HG02678 (cell line): ENCODE results near the gene ZRSR2.

ENCODE experiments used
- ATAC-seq: cut with Tn5 transposase; IDR thresholded peaks from one replicate; pipeline ENCODE4 v1.9.1; 2021; ENCODE audit warnings: mild to moderate bottlenecking, moderate library complexity; ENCODE audit not compliant: unreplicated experiment

The ZRSR2 gene

GRCh38 chrX:15848576-15848975, 58.3 kb downstream of the ZRSR2 start:
- ATAC-seq: no peak

- no peak for ATAC-seq
Observed at GRCh38 chrX:15849555-15849954, 59.3 kb downstream of the ZRSR2 start.

GRCh38 chrX:15853586-15854079, 63.3 kb downstream of the ZRSR2 start:
- no peak for ATAC-seq

GRCh38 chrX:15854080-15854655, 63.9 kb downstream of the ZRSR2 start:
- ATAC-seq: peak; percentile 34

GRCh38 chrX:15854712-15855567, 64.7 kb downstream of the ZRSR2 start, which contains the start of gene AP1S2:
Gene AP1S2 (minus strand): TSS chrX:15854813. CDS start chrX:15852524, 2,289 bp downstream.
- ATAC-seq: peak; percentile 94

GRCh38 chrX:15855568-15856221, 65.4 kb downstream of the ZRSR2 start:
- ATAC-seq: no peak

GRCh38 chrX:15856222-15856587, 65.9 kb downstream of the ZRSR2 start:
- no peak for ATAC-seq

GRCh38 chrX:15856636-15857035, 66.4 kb downstream of the ZRSR2 start:
- no peak for ATAC-seq

GRCh38 chrX:15858051-15858450, 67.8 kb downstream of the ZRSR2 start:
- ATAC-seq: no peak

- no peak for ATAC-seq
Observed at GRCh38 chrX:15860921-15861320, 70.6 kb downstream of the ZRSR2 start.

GRCh38 chrX:15864023-15864422, 73.7 kb downstream of the ZRSR2 start:
- no peak for ATAC-seq

- no peak for ATAC-seq
Observed at GRCh38 chrX:15864629-15865028, 74.3 kb downstream of the ZRSR2 start.

GRCh38 chrX:15866147-15866546, 75.9 kb downstream of the ZRSR2 start:
- ATAC-seq: no peak

GRCh38 chrX:15869695-15870094, 79.4 kb downstream of the ZRSR2 start:
- ATAC-seq: no peak

- no peak for ATAC-seq
Observed at GRCh38 chrX:15870310-15870709, 80.0 kb downstream of the ZRSR2 start.
